ENCODE results near the gene SLC25A1.

SLC25A1 gene

GRCh38 chr22:19129871-19130270 lies 48.7 kb downstream of the SLC25A1 start:
- Histone ChIP-seq H3K27ac (ENCODE audit: low read length) (no peak overlapping the region), H3K9ac (ENCODE audit: low read length) (no peak overlapping the region), H3K4me3 (ENCODE audit: low read length) (no peak overlapping the region), H3K9me3 (ENCODE audit: control insufficient read depth, low read depth, low read length) (no peaks in the 10 kb centered on the region), H3K36me3 (ENCODE audit: control insufficient read depth, low read depth, low read length) (peaks cover 16% of the 10 kb centered on the region), H3K27me3 (ENCODE audit: control insufficient read depth, insufficient read depth, low read length) (no peaks in the 10 kb centered on the region), H3K4me1 (ENCODE audit: control insufficient read depth, low read depth, low read length) (no peaks in the 10 kb centered on the region)

- Histone ChIP-seq H3K9ac (ENCODE audit: low read length) (no peak overlapping the region), H3K4me3 (ENCODE audit: low read length) (no peak overlapping the region), H3K36me3 (ENCODE audit: control insufficient read depth, low read depth, low read length) (peaks cover 11% of the 10 kb centered on the region), H3K27me3 (ENCODE audit: control insufficient read depth, insufficient read depth, low read length) (no peaks in the 10 kb centered on the region), H3K9me3 (ENCODE audit: control insufficient read depth, low read depth, low read length) (no peaks in the 10 kb centered on the region), H3K4me1 (ENCODE audit: control insufficient read depth, low read depth, low read length) (no peaks in the 10 kb centered on the region), H3K27ac (ENCODE audit: low read length) (no peak overlapping the region)
Observed at GRCh38 chr22:19128946-19129727, 49.4 kb downstream of the SLC25A1 start.

- Histone ChIP-seq H3K36me3 (ENCODE audit: control insufficient read depth, low read depth, low read length) (no peaks in the 10 kb centered on the region), H3K27me3 (ENCODE audit: control insufficient read depth, insufficient read depth, low read length) (no peaks in the 10 kb centered on the region), H3K9ac (ENCODE audit: low read length) (no peak overlapping the region), H3K4me3 (ENCODE audit: low read length) (no peak overlapping the region), H3K27ac (ENCODE audit: low read length) (no peak overlapping the region), H3K4me1 (ENCODE audit: control insufficient read depth, low read depth, low read length) (peaks cover 2% of the 10 kb centered on the region), H3K9me3 (ENCODE audit: control insufficient read depth, low read depth, low read length) (no peaks in the 10 kb centered on the region)
Observed at GRCh38 chr22:19128009-19128401, 50.5 kb downstream of the SLC25A1 start.

GRCh38 chr22:19127329-19128008 lies 51.1 kb downstream of the SLC25A1 start:
- Histone ChIP-seq H3K4me1 (ENCODE audit: control insufficient read depth, low read depth, low read length) (peaks cover 5% of the 10 kb centered on the region), H3K27me3 (ENCODE audit: control insufficient read depth, insufficient read depth, low read length) (no peaks in the 10 kb centered on the region), H3K4me3 (ENCODE audit: low read length) (no peak overlapping the region), H3K9me3 (ENCODE audit: control insufficient read depth, low read depth, low read length) (no peaks in the 10 kb centered on the region), H3K27ac (ENCODE audit: low read length) (no peak overlapping the region), H3K36me3 (ENCODE audit: control insufficient read depth, low read depth, low read length) (no peaks in the 10 kb centered on the region), H3K9ac (ENCODE audit: low read length) (no peak overlapping the region)

GRCh38 chr22:19126309-19127273 lies 51.9 kb downstream of the SLC25A1 start:
- Histone ChIP-seq H3K9ac (ENCODE audit: low read length) (no peak overlapping the region), H3K27ac (ENCODE audit: low read length) (no peak overlapping the region), H3K9me3 (ENCODE audit: control insufficient read depth, low read depth, low read length) (no peaks in the 10 kb centered on the region), H3K36me3 (ENCODE audit: control insufficient read depth, low read depth, low read length) (no peaks in the 10 kb centered on the region), H3K4me3 (ENCODE audit: low read length) (no peak overlapping the region), H3K27me3 (ENCODE audit: control insufficient read depth, insufficient read depth, low read length) (no peaks in the 10 kb centered on the region), H3K4me1 (ENCODE audit: control insufficient read depth, low read depth, low read length) (peaks cover 5% of the 10 kb centered on the region)
